AG20443 (cell line): ENCODE data around the gene NBR1.
"Not testable (repeated sequence)": the region's sequence is repeated elsewhere in the genome, so short reads cannot be mapped to it uniquely, and the experiment has no call there.

Source experiments
- DNase-seq: peaks from one replicate; pipeline ENCODE4 v3.0.0; 2012; ENCODE audit warnings: low spot score, mixed read lengths

NBR1 gene

DNA sequence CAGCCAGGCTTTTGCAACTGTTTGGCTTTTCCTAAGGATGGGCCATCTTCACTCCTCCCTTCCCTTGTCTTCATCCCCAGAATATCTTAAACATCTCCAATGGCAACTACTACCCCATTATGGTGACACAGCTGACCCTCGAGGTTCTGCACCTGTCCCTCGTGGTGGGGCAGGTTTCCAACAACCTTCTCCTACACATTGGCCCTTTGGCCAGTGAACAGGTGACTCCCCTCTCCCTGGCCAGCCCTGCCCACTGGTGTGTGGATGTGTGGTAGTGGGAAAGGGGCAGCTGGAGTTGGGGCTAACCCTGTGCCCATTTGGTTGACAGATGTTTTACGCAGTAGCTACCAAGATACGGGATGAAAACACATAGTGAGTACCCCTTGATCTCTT is 45.4 kb downstream of the NBR1 start:
- DNase-seq: no peak

DNA sequence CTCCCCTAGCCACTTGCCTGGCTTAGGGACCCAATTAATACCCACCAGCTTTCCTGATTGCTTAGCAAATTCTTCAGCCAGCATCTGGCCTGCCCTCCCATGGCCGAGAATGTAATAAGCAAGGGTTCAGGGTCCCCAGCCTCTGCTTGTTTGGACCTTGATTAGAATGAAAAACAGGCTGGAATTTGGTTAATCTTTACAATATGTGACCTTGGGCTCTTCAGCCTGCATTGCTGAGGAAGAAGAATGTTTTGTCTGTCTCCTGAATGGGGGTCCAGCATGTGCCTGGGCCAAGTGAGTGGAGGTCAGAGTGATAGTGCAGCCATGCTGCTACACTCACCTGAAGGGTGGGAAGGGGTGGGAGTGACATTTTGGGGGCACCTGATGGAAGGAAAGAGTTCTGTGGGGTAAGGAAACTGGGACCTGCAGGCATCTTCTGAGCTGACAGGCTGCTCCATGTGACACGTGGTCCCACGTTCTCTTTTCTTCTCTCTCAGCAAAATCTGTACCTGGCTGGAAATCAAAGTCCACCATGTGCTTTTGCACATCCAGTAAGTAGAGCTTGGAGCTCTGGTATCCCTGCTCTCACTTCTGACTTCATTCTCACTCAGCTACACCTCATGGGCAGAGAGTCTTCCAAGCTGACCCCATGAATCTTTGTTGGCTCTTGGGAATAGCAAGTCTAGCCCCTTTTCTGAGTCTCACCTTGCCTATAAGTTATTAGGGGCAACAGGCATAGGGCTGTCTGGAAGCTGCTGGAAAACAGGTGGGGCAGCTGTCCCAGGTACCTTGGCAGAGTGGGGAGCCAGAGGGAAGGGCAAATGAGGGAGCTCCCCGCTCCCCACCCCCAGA is 46.0 kb downstream of the NBR1 start:
- no peak for DNase-seq

DNA sequence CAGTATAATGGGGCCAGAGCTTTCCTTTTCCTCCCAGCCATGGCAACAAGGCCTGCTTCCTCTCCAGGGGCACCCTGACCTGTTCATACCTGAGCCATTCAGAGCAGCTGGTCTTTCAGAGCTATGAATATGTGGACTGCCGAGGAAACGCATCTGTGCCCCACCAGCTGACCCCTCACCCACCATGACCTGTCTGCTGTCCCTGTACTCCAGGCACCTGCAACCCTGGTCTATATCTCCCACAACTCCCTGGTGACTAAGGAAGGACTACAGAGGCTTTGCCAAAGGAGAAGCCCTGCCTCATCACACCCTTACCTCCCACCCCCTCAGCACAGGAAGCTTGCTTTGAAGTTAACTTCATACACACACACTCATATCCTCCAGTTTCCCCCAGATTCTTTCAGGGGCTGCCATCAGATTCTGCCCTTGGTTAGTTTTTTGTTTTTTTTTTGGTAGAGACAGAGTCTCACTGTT is 46.6 kb downstream of the NBR1 start:
- no peak for DNase-seq

DNA sequence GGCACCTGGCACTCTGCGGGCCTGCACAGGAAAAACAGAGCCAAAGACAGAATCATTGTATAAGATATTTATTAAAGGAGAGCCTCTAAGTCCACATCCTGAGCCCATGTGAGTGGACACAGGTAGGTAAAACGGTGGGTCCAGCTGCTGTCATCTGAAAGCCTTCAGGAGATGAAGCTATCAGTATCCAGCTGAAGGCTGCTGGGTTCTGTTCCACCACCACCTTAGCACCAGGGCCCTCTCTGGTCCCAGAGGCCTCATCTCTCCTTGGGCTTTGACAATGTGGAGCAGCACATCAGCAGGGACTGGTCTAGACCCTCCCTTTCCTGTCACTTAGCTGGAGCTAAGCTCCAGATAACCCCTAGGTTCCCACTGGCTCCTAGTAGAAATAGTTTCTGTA is 48.0 kb downstream of the NBR1 start:
- no peak for DNase-seq

DNA sequence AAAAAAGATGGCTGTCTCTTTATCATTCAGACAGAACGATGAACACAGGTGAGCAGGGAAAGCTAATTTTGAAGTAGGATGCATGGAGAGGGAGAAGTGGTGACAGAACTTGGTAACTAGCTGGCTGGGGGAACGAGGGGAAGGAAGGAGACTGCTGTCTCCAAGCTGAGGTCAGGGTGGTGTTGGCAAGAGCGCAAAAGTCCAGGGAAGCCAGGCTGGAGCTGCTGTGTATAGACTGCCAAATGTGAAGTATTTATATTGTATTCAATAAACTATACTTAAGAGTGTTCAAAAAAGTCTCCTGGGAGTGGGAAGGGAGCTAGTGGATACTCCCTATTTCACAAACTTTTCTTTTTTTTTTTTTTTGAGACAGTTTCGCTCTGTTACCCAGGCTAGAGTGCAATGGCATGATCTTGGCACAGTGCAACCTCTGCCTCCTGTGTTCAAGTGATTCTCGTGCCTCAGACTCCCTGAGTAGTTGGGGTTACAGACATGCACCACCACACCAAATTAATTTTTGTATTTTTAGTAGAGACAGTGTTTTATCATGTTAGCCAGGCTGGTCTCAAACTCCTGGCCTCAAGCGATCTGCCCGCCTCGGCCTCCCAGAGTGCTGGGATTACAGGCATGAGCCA is 48.8 kb downstream of the NBR1 start:
- no peak for DNase-seq

DNA sequence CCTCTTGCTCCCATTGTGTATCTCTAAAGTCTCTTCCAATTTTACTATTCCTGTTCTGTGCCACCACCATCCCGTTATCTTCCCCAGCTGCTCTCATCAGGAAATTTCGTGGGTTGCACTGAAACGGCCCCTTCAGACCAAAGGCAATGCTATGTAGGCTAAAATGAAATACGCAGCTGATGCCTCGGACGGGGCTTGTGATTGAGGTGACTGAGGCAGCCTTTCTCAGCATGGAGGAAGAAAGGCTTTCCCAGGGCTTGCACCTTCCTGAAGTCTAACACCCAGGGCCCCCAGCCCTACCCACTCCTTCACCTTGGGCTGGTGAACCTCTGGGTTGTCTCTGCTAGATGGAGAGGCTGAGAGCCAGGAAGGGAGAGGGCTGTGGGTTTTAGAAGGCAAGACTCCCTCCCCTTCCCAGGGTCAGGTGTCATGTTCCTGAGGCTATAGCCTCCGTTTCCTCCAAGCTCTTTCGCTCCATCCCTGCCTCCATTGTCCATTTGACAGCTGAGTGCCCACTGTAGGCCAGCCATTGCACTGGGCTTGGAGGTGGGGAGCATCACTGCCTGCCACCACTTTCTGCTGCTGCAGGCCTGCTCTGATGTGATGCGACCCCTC is 49.6 kb downstream of the NBR1 start:
- no peak for DNase-seq

DNA sequence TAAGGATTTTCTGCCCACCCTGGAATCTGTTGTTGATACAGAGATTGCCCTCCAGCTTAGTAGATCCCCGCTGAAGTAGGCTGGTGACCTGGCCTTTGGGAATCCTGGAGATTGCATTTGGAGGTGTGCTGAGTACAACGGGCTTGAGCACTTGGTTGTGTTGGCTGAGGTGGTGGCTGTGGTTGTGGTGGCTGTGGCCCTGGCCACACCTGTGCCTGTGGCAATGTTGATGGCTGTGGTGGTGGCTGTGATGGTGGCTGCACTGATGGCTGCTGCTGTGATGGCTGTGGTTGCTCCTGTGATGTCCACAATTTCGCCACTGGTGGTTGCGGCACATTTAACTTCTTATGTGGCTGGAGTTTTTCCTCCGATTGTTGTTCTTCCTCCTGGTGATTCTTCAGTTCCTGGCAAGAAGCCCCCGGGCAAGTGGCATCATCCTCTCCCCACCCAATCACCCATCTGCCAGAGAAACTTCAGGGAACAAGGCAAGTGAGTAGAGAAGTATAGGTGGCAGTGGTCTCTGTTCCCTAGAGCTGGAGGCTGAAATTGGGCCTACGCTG is 53.2 kb downstream of the NBR1 start:
- DNase-seq: no peak

DNA sequence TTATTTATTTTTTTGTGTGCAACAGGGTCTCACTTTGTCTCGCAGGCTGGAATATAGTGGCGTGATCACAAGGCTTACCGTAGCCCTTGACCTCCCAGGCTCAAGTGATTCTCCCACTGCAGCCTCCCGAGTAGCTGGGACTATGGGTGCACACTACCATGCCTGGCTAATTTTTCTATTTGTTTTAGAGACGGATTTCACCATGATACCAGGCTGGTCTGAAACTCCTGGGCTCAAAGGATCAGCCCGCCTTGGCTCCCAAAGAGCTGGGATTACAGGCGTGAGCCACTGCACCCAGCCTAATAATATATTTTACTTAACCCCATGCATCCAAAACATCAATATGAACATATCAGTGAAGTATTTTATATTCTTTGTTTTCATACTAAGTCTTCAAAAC is 55.4 kb downstream of the NBR1 start:
- DNase-seq: no peak

DNA sequence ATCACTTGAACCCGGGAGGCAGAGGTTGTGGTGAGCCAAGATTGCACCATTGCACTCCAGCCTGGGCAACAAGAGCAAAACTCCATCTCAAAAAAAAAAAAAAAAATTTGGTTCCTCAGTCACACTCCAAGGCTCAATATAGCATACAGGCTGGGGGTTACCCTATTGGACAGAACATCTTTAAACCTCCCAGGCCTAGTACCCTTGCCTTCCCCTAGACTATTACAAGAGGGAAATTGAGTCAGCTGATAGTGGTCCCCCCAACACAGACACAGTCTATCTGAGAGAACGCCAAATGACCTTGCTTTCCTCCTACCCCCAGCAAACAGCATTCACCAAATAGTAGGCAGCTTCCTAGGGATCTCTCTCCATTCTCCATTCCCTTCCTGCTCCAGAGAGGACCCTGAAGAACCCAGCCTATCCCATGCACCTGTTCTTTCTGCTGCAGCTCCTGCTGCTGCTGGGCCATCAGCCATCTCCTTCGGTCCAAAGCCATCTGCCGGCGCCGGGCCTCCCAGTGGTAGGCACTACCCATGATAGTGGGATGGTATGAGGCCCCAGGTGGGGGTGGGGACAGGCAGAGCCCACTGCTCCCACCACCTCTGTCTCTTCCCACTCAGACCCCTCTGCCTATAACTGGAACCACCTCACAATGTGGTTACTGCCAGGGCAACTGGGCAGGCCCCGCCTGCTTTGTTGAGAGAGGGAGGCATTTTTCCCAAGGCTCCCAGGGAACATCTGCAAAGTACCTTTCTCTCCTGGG is 57.2 kb downstream of the NBR1 start, which contains the start of gene CCDC200:
Gene CCDC200 (minus strand): TSS at position 604 of the 763 bp plus-strand sequence. CDS start 69 bp downstream, at position 535.
- not testable (repeated sequence) for DNase-seq

DNA sequence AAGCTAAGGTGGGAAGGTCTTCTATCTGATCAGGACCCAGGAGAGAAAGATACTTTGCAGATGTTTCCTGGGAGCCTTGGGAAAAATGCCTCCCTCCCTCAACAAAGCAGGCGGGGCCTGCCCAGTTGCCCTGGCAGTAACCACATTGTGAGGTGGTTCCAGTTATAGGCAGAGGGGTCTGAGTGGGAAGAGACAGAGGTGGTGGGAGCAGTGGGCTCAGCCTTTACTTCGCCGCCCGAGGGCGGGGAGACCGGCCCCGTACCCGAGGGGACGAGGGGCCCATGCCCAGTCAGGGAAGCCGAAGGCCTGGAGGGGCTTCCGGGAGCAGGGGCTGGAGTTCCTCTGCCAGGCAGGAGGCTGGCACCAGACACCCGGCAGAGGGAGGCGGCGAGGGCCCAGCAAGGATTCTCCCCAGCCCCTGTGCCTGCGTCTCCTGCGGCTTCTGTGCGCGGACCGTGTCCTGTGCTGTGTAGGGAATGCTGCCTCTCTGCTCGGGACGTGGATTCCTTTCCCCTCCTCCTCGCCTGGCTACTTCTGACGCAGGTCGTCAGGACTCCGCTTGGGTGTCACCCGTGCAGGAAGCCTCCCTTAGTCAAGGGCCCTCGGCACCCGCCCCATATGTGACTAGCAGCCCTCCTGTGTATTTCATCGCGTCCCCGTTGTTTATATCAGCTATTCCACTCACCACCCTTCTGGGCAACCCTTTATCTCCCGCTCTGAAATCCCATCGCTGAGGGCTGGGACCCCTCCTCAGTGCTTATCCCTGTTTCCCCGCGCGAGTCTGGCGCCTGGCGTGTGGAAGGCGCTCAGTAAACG is 60.4 kb downstream of the NBR1 start:
- not testable (repeated sequence) for DNase-seq

DNA sequence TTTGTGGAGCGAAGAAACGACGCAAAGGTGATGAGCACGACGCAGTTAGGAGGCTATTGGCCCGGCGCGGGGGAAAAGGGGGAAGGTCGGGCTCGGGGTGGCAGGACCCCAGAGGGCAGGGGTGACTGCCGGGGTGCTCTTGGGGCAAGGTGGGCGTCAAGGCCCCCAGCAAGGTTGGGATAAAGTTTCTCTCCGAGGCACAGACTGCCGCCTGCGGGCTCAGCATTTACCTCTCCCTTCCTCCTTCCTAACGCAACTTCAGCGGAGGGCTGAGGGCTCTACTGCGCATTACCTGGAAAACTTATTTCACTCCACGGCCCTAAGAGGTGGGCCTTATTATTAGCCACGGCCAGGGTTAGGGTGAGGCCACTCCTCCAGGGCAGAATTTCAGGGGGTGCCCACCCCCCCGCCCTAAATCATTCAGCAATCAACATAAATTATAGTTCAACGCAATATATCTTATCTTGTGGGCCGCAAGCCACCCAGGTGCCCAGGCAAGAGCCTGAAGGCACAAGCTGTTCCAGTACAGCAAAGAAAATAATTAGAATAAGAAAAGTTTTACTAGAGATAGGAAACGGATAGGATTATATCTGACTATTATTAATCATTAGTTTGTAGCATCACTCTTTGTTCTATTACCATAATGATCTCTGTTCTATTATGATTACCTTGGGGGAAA is 61.1 kb downstream of the NBR1 start:
- DNase-seq: not testable (repeated sequence)

DNA sequence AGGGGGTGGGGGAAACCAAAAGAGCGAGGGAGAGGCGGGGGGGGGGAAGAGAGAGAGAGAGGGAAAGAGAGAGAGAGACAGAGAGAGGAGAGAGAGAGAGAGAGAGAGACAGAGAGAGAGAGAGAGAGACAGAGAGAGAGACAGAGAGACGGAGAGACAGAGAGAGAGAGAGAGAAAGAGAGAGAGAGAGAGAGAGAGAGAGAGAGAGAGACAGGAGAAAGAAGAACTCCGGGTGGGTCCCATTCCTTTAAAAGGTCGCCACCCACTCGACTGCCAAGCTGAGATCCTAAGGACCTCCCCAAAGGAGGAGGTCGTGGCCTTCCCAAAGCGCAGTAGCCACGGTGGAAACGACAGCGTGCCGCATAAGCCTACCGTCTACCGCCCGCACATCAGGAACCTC is 62.2 kb downstream of the NBR1 start:
- DNase-seq: not testable (repeated sequence)

DNA sequence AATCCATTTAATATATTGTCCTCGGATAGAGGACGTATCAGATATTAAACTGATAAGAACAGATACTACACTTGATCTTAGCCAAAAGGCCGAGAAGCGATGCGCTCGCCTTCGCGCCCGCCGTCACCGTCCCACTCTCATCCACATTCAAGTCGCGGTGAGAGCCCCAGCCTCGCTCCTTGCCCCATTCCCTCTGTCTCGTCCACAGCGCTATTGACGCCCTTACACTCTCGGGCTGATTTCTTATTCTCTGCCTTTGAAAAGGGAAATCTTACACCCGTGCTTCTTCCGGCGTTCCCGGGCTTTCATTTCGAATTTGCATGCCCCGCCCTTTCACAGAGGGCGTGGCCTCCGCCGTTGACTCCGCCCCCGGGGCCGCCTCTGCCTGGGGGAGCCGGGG is 62.9 kb downstream of the NBR1 start, which contains the start of gene RNU2-1:
Gene RNU2-1 (minus strand): TSS at position 101 of the 400 bp plus-strand sequence.
- DNase-seq: not testable (repeated sequence)

DNA sequence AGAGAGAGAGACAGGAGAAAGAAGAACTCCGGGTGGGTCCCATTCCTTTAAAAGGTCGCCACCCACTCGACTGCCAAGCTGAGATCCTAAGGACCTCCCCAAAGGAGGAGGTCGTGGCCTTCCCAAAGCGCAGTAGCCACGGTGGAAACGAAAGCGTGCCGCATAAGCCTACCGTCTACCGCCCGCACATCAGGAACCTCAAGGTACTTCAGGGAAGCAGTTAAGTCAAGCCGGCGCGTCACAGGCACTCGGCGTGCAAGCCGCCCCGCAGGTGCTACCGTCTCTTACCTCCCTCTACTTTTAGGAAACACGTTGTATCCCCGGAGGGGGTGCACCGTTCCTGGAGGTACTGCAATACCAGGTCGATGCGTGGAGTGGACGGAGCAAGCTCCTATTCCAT is 68.6 kb downstream of the NBR1 start:
- not testable (repeated sequence) for DNase-seq

DNA sequence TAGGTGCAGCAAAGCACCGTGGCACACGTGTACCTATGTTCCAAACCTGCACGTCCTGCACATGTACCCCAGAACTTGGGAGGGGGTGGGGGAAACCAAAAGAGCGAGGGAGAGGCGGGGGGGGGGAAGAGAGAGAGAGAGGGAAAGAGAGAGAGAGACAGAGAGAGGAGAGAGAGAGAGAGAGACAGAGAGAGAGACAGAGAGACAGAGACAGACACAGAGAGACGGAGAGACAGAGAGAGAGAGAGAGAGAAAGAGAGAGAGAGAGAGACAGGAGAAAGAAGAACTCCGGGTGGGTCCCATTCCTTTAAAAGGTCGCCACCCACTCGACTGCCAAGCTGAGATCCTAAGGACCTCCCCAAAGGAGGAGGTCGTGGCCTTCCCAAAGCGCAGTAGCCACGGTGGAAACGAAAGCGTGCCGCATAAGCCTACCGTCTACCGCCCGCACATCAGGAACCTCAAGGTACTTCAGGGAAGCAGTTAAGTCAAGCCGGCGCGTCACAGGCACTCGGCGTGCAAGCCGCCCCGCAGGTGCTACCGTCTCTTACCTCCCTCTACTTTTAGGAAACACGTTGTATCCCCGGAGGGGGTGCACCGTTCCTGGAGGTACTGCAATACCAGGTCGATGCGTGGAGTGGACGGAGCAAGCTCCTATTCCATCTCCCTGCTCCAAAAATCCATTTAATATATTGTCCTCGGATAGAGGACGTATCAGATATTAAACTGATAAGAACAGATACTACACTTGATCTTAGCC is 69.8 kb downstream of the NBR1 start:
- not testable (repeated sequence) for DNase-seq

DNA sequence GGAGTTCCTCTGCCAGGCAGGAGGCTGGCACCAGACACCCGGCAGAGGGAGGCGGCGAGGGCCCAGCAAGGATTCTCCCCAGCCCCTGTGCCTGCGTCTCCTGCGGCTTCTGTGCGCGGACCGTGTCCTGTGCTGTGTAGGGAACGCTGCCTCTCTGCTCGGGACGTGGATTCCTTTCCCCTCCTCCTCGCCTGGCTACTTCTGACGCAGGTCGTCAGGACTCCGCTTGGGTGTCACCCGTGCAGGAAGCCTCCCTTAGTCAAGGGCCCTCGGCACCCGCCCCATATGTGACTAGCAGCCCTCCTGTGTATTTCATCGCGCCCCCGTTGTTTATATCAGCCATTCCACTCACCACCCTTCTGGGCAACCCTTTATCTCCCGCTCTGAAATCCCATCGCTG is 75.4 kb downstream of the NBR1 start:
- not testable (repeated sequence) for DNase-seq
